K562 (cell line): ENCODE data around the gene PRICKLE4. TPM values are rescaled to one million over a fixed set of nuclear protein-coding genes. Genes with fewer than 3 reads are reported as not detected.
A peak's percentile ranks its signal among the peaks of the same experiment; 100 is the strongest.

ENCODE experiments used
- BDP1 ChIP-seq: IDR thresholded peaks from 3 replicates; pipeline ENCODE4 v1.6.1; 2011; ENCODE audit not compliant: insufficient read length, insufficient read depth
- CBFB ChIP-seq: sonication (generic); formaldehyde crosslinking; IDR thresholded peaks from 2 replicates; pipeline ENCODE4 v1.4.0; 2020; ENCODE audit warnings: mild to moderate bottlenecking, missing genetic modification reagents
- GABPA ChIP-seq: fragments of 200-800 bp; sonication (Bioruptor generic); conservative IDR thresholded peaks from 2 replicates; pipeline ENCODE4 v1.6.1; 2016; ENCODE audit warnings: low read depth, missing genetic modification characterization, missing compliant biosample characterization
- HMGN3 ChIP-seq: IDR thresholded peaks from 2 replicates; pipeline ENCODE4 v1.6.1; 2011; ENCODE audit warnings: borderline replicate concordance, low read depth, mild to moderate bottlenecking, mixed read lengths, low read length; ENCODE audit not compliant: insufficient read length; ENCODE audit errors: extremely low read depth
- KDM5B ChIP-seq: fragments of 200-600 bp; sonication (generic); IDR thresholded peaks from 2 replicates; pipeline ENCODE4 v1.6.1; 2012; ENCODE audit warnings: low read depth, mild to moderate bottlenecking, moderate library complexity, low read length, control low read depth, inconsistent platforms; ENCODE audit not compliant: insufficient replicate concordance
- KHSRP ChIP-seq: fragments of 450-650 bp; IDR thresholded peaks from 2 replicates; pipeline ENCODE4 v1.6.1; 2017
- LARP7 ChIP-seq: fragments of 450-650 bp; IDR thresholded peaks from 2 replicates; pipeline ENCODE4 v1.6.1; 2016
- MAZ ChIP-seq, 2 experiments: fragments of 450-650 bp in 1 of 2; sonication (generic) in 1 of 2; formaldehyde crosslinking; IDR thresholded peaks in 1 of 2; conservative IDR thresholded peaks in 1 of 2; 2 replicates each; pipeline versions ENCODE4 v1.4.0 to v1.5.0; 2020; ENCODE audit warnings: mild to moderate bottlenecking in 1 of 2, missing genetic modification reagents in 1 of 2
- MCM7 ChIP-seq, 2 experiments: fragments of 450-650 bp; IDR thresholded peaks; 2 replicates each; pipeline ENCODE4 v1.6.1; 2016 to 2018
- NBN ChIP-seq: fragments of 450-650 bp; IDR thresholded peaks from 2 replicates; pipeline ENCODE4 v1.6.1; 2016; ENCODE audit warnings: low read depth, mild to moderate bottlenecking
- NRF1 ChIP-seq, 2 experiments: fragments of 450-650 bp; IDR thresholded peaks in 1 of 2; conservative IDR thresholded peaks in 1 of 2; 2 replicates each; pipeline ENCODE4 v1.6.1; 2014; ENCODE audit warnings: mild to moderate bottlenecking in 2 of 2
- POU5F1 ChIP-seq: fragments of 150-350 bp; IDR thresholded peaks from 2 replicates; pipeline ENCODE4 v1.6.1; 2014; ENCODE audit warnings: borderline replicate concordance, low read length, low read depth, mild to moderate bottlenecking; ENCODE audit not compliant: partially characterized antibody
- RBM39 ChIP-seq: fragments of 200-400 bp; formaldehyde crosslinking; optimal IDR thresholded peaks from 2 replicates; pipeline ENCODE3; 2018; ENCODE audit warnings: low read depth, low read length
- REST ChIP-seq, 2 experiments: fragments of 450-650 bp; formaldehyde crosslinking in 1 of 2; IDR thresholded peaks; 2 replicates each; pipeline versions ENCODE4 v1.4.0 to v1.6.1; 2014 to 2020; ENCODE audit warnings: mild to moderate bottlenecking in 2 of 2, borderline replicate concordance in 1 of 2, low read depth in 1 of 2
- SMC3 ChIP-seq: conservative IDR thresholded peaks from 2 replicates; pipeline ENCODE4 v1.6.1; 2011; ENCODE audit warnings: low read depth, low read length, improper control_type of control experiment; ENCODE audit not compliant: insufficient read depth
- ZBTB7A ChIP-seq: IDR thresholded peaks from 2 replicates; pipeline ENCODE4 v1.6.1; 2011; ENCODE audit warnings: low read depth, mild to moderate bottlenecking, low read length, moderate library complexity, borderline replicate concordance; ENCODE audit not compliant: control insufficient read depth
- ZNF140 ChIP-seq: fragments of 250-450 bp; sonication (Bioruptor Pico); IDR thresholded peaks from 2 replicates; pipeline ENCODE4 v1.8.0; 2021; ENCODE audit warnings: moderate library complexity, mild to moderate bottlenecking, inconsistent platforms
- polyA plus RNA-seq, 8 experiments: library from polyadenylated mRNA; depleted of rRNA in 4 of 8; stranded (reverse) in 5 of 8; unstranded in 3 of 8; fragments of >200 nt; fragmentation: Nextera tagmentation in 2 of 8; fragmentation: Illumina TruSeq in 1 of 8; extraction: Ambion mirVana in 2 of 8; extraction: Trizol in 1 of 8; gene quantifications; 2 replicates each; pipeline versions ENCODE4 v1.2.1 to v1.2.3, GENCODE V29; 2011 to 2014; ENCODE audit warnings: inconsistent platforms in 1 of 8, missing spikeins in 1 of 8
- total RNA-seq, 7 experiments: library from RNA; depleted of rRNA in 6 of 7; stranded (reverse); fragments of >200 nt in 6 of 7; fragmentation: Illumina TruSeq in 2 of 7; extraction: Trizol in 2 of 7; gene quantifications; 2 replicates each; pipeline versions ENCODE4 v1.2.1 to v1.2.3, GENCODE V29; 2011 to 2021; ENCODE audit warnings: low replicate concordance in 1 of 7
- TF ChIP-seq, protein P1 (sequence below): sonication (generic); formaldehyde crosslinking; IDR thresholded peaks from 2 replicates; pipeline ENCODE4 v1.8.0; 2022; ENCODE audit warnings: missing genetic modification reagents, mild to moderate bottlenecking, moderate library complexity, borderline replicate concordance

PRICKLE4 gene
- total and polyA plus RNA-seq, 9 of the 15 experiments (the other 6 are each of a cell fraction or from before 2014, with no cell fraction given): 0.20 to 0.32 (median 0.27) TPM; not detected in 6

DNA sequence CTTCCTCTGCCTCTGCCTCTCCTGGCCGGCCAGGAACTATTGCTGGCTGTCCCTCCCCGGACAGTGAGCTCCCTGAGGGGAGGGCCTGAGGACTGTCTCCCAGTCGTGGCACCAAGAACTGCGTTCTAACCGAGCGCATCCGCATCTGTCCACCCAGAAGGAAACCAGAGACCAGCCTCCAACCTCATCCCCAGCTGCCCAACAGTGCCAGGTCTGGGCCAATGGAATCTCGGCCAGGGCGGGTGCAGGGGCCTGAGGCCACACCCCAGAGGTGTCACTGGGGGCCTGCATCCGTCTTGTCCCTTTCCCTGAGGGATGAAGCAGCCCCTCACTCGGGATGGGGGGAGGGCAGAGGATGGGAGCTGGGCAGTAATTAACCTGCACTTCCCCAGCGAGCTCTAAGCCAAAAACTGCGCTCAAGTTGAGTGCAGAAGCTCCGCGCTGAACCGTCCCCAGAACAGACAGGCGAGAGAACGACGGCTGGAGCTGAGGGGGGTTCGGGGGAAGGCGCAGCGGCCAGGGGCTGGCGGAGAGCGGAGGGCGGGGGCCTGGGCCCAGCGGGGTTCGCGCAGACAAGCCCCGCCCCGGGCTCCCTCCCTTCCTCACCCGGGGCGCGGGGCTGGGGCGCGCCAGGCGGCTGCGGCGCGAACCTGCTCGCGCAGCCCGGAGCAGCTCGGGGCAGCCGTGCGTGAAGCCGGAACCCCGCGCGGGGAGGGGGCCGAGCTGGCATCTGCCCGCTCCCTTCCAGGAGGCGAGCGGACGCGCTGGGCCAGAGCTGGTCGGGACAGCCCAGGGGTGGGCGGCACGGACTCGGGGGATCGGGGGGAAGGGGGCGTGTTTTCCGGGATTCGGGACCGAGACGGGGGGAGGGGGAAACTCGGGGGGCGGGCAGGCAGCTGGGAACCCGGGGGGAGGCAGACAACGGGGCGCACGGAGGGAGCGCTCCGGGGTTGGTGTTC, 46.6 kb upstream of the PRICKLE4 start (continued):
- TF ChIP-seq NRF1 (conservative IDR thresholded peaks at IDR 0.05 in 1 of 2, IDR thresholded peaks at IDR 0.05 in 1 of 2) (peak in 1 of 2 experiments; percentile 81; a peak in 2 of 4 replicates), CBFB (CRISPR knock-in tag) (0 out of 2 replicates have a peak, but pooled peaks have one; percentile 38), KDM5B (peak; percentile 40), BDP1 (no peak), LARP7 (no peak), SMC3 (no peak), RBM39 (no peak), HMGN3 (peak; percentile 35), REST (IDR thresholded peaks at IDR 0.05; ENCODE audit: borderline replicate concordance) (peak; percentile 95), REST (CRISPR knock-in tag; IDR thresholded peaks at IDR 0.05; ENCODE audit: low read depth) (no peak), ZBTB7A (peak; percentile 74; the same call in 1 of the 2 replicates), GABPA (tag) (0 out of 2 replicates have a peak, but pooled peaks have one; percentile 12), POU5F1 (no peak), ZNF140 (CRISPR knock-in tag) (no peak), MAZ (CRISPR knock-in tag; conservative IDR thresholded peaks at IDR 0.05 in 1 of 2, IDR thresholded peaks at IDR 0.05 in 1 of 2) (peak; percentile 49 to 61; a peak in 2 of 4 replicates), KHSRP (no peak), MCM7 (IDR thresholded peaks at IDR 0.05) (no peak), NBN (no peak)
- TF ChIP-seq, protein P1, sequence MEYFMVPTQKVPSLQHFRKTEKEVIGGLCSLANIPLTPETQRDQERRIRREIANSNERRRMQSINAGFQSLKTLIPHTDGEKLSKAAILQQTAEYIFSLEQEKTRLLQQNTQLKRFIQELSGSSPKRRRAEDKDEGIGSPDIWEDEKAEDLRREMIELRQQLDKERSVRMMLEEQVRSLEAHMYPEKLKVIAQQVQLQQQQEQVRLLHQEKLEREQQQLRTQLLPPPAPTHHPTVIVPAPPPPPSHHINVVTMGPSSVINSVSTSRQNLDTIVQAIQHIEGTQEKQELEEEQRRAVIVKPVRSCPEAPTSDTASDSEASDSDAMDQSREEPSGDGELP: peak; percentile 48; the same call in 1 of the 2 replicates
